Stimulated activated CD4-positive, alpha-beta T cell treated with anti-CD3 and anti-CD28 coated beads, Interleukin-15, amount 100 ng/mL, for 48 hours (primary cell): Measurements from ENCODE around the gene IL3.
A peak's percentile ranks its signal among the peaks of the same experiment; 100 is the strongest.

ENCODE experiments used
- DNase-seq, 2 donors: peaks; one replicate each; pipeline ENCODE4 v3.0.0-alpha.2; 2020; ENCODE audit warnings: low read depth in 2 of 2

IL3 gene

DNA sequence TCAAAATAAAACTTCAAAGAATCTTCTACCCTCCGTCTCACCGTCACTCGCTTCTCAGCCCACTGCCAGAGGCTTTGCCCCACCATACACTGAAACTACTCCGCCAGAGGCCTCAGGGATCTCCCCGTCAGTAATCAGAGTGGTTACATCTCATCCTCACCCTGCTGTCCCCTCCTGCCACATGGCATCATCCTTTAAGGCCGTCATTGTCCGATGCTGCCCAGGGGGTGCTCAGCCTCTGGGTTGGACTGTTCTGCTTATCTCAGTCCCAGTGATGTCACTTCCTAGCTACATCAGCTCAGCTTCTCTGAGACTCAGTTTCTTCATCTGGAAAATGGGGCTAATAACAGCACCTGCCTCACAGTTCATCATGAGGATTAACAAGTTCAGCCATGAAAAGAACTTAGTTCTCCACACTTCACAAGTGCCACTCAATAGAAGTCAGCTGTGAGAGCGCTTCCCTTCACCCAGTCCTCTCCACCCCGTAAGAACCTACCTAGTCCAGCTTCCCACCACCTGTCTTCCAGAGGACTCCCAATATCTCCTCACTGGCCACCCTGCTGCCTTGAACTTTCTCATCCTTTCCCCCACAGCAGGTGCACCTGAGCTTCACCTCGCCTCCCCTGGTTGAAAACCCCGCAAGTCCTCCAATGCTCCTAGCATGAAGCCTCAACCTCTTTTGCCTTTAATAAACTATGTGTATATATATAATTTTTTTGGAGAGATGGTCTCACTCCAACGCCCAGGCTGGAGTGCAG is 2.8 kb upstream of the IL3 start:
- DNase-seq, result no peak

DNA sequence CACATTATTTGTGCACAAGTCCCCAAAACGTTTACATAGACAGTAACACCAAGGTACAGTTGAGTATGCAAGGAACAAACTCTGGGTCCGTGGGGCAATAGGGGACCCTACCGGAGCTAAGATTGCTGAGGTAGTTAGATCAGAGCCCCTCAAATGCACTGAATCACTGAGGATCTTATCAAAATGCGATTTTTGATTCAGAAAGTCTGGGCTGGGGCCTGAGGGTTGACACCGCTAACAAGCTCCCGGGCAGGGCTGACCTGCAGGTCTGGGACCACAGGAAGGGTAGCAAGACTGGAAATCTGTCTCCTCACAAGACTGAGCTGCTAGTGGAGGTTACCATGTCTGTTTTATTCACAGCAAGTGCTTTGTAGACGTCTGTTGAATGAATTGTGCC is 1.8 kb upstream of the IL3 start:
- no peak for DNase-seq

GRCh38 chr5:132059043-132059695 is 1.3 kb upstream of the IL3 start:
- DNase-seq, result no peak

DNA sequence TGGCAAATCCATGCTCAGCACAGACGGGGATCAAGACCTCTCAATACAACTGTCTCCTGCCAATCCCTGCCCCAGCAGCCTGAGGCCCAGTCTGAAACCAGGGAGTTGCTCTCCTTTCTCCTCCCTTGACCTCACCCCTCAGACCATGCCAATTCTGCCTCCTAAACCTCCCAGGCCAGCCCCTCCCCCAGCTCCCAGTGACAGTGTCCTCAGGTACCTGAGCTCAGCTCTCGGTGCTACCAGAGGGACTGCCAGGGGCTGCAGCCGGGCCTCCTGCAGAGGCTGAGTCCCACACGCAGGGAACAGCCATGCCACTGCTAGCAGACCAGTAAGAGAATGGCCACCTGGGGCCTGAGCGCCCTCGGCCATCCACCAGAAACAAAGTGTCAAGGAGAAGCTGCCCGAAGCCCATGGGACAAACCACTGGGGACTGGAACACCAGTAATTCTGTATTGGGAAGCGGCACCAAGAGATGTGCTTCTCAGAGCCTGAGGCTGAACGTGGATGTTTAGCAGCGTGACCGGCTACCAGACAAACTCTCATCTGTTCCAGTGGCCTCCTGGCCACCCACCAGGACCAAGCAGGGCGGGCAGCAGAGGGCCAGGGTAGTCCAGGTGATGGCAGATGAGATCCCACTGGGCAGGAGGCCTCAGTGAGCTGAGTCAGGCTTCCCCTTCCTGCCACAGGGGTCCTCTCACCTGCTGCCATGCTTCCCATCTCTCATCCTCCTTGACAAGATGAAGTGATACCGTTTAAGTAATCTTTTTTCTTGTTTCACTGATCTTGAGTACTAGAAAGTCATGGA is 557 bp upstream of the IL3 start:
- no peak for DNase-seq

GRCh38 chr5:132063090-132063911 is 2.8 kb downstream of the IL3 start:
- peak; percentile 69 to 76 for DNase-seq

GRCh38 chr5:132064140-132064539 is 3.7 kb downstream of the IL3 start:
- DNase-seq, result no peak

DNA sequence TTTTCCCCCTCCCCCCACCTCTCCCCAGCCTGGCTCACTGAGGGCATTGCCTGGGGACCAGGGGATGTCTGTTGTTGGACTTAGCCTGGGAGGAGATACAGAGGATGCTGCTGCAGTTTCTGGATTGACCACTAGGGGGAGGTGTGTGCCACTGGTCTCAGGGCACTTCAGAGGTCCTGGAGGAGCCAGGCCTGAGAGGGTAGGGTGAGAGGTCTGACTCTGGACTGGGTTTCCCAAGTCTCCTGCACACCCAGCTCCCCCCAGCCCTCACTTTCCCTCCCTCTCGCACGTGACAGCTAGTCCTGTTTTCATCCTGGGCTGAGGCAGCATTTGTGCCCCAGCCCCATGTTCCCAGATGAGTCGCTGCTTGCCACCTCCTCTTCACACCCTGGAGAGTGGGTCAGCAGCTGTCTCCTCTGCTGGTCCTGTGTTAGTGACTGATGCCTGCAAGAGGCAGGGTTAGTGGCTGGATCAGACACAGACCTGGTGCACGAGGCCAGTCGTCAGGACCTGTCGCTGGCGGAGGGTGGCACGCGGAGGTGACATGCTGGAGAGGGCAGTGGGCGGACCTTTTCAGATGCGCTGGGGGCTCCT is 4.4 kb downstream of the IL3 start:
- peak; percentile 72 to 82 for DNase-seq

DNA sequence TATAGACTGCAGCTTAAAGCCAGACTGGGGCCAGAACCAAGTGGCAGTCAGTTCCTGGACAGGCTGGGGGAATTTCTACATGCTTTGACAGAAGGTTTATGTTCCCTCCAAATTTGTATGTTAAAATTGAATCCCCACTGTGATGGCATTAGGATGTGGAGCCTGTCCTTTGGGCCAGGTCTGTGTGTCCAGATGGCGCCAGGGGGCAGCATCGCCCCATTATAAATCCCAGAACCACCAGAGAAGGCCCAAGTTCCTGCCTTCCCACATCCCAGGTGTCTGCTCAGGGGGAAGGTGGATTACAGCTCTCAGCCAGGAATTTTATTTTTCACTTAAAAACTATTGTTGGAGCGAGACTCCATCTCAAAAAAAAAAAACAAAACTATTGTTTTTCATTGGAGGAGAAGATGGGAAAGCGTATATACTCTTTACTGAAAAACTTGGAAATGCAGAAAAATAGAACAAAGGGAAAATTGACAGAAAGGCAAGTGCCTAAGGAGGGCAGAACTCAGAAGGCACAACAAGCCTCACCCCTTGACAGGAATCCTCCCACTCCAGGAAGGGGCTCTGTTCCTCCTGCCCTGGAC is 5.0 kb downstream of the IL3 start:
- peak in 1 of 2 donors; percentile 45 for DNase-seq

DNA sequence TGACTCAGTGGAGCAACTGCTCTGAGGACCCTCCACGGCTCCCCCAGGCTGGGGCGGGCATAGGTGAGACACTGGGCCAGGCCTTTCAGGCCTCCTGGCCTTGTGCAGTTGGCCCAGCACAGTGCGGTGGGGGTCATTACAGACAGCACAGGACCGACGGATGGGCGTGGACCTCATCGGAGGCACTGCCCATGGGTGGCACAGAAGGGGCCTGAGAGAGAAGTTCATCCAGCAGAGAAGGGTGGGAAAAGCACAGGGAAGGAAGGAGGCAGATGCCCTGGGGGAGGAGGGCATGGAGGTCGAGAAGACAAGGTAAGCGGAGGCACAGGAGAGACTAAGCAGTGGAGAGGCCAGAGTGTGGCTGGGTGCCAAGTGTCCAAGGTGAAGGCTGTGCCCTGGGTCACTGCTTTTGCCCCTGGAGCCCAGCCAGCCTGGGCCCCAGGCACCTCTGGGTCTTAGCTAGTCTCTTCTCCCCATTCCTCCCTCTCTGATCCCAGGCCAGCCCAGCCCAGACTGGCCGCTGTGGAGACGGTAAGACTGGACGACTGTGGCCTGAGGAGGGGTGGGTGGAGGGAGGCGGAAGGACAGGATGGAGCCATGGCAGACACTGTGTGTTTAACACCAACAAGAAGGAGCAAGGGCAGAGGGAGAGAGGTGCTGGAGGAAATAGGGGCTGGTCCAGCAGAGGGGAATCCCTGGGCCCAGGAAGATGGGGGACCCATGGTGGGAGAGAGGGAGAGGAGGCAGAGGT is 5.7 kb downstream of the IL3 start:
- no peak for DNase-seq

- no peak for DNase-seq
Observed at GRCh38 chr5:132066871-132067270, 6.4 kb downstream of the IL3 start.

DNA sequence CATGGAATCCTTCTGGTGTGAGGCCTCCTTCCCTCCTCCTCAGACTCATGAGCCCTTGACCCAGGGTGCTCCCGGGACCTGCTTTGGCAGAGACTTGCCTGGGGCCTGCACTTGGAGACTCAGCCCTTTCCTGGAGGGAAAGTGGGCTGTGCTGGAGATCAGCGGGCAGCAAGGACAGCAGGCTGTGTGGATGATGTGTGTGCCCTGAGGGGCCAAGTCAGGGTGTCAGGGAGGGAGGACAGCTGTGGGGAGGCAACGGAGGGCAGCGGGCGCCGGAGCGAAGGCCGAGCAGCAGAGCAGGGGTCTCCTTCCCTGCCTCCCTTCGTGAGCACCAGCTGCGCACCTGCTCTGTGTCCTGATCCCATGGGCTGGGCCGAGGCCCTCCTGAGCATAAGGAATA is 7.0 kb downstream of the IL3 start:
- DNase-seq, result no peak

- no peak for DNase-seq
Observed at GRCh38 chr5:132067941-132068808, 7.7 kb downstream of the IL3 start.

- no peak for DNase-seq
Observed at GRCh38 chr5:132069561-132069960, 9.1 kb downstream of the IL3 start.

- no peak for DNase-seq
Observed at GRCh38 chr5:132069994-132070393, 9.5 kb downstream of the IL3 start.

GRCh38 chr5:132070460-132071337 is 10.2 kb downstream of the IL3 start:
- DNase-seq, result peak; percentile 47 to 58

DNA sequence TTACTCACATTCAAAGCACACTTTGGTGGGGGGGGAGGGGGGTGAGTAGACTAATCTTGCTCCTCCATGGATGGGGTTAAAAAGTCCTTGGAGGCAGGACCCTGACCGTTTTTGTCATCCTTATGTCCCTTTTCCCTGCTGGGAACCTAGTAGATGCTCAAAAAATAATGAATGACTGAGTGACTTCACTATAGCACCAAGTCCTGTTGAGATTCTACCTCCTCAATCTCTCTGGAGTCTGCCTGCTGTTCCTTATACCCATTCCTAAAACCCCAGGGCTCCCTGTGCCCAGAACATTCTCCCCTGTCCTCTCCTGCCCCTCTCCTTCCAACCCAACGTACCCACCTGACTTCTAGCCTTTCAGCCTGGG is 10.9 kb downstream of the IL3 start:
- no peak for DNase-seq

GRCh38 chr5:132072070-132072469 is 11.6 kb downstream of the IL3 start:
- no peak for DNase-seq

DNA sequence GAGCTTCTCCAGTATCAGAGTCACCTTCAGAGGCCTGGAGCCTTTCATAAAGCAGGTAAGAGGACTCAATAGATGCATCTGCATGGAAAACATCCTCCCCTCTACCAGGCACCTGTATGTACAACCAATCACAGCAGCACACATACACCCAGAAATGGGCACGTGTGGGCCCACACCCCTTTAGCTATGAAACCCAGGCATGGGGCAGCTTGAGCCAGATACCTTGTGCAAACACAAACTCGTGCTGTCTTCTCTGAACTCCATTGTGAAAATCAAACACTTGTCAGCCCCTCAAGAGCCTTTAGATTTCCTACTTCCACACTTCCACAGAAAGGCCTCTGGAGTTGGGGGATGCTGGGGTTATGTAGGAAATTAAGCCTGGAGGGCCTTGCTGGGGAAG is 12.1 kb downstream of the IL3 start:
- DNase-seq, result no peak
